Caco-2 (cell line): ENCODE results near the gene MYLK4. TPM values are rescaled to one million over a fixed set of nuclear protein-coding genes. Genes with fewer than 3 reads are reported as not detected.

Experiments
- BruUV-seq: library from RNA; stranded (reverse); fragments of 400-500 nt; replicated peaks from 2 replicates; lab custom pipeline; 2021; lab: Mats Ljungman, UMichigan
- CTCF ChIA-PET: fragments of 300-600 bp; sonication (Branson Sonifier 250); formaldehyde crosslinking; loops from one replicate; lab custom pipeline; 2022; ENCODE audit warnings: antibody characterized with exemption; lab: Charles Lee
- POLR2A ChIA-PET: fragments of 300-600 bp; sonication (Branson Sonifier 250); formaldehyde crosslinking; loops from one replicate; lab custom pipeline; 2022; ENCODE audit warnings: antibody characterized with exemption; lab: Charles Lee
- DNase-seq, 2 experiments: peaks; one replicate each; pipeline versions ENCODE4 v3.0.0 to v3.0.0-alpha.2; 2020 to 2022
- H3K27me3 ChIP-seq: replicated peaks from 2 replicates; pipeline ENCODE4 v1.6.0; 2011; ENCODE audit warnings: low read length; ENCODE audit not compliant: control insufficient read depth, insufficient read depth
- H3K36me3 ChIP-seq: 2 replicates; pipeline ENCODE4 v1.5.1; 2011; ENCODE audit warnings: low read length; ENCODE audit not compliant: control insufficient read depth, insufficient read depth
- H3K4me1 ChIP-seq: fragments of 250-450 bp; sonication (Bioruptor Pico); 2 replicates; pipeline ENCODE4 v1.5.1; 2020; ENCODE audit warnings: mild to moderate bottlenecking
- H3K4me3 ChIP-seq: 2 replicates; pipeline ENCODE4 v1.5.1; 2011; ENCODE audit warnings: low read depth, mild to moderate bottlenecking, control low read depth, low read length
- H3K9me3 ChIP-seq: fragments of 250-450 bp; sonication (Bioruptor Pico); 2 replicates; pipeline ENCODE4 v1.5.1; 2020; ENCODE audit warnings: mild to moderate bottlenecking, moderate library complexity
- H3K27ac Mint-ChIP-seq: one replicate; pipeline ENCODE4 v1.8.0; 2022; ENCODE audit warnings: mixed read lengths; ENCODE audit not compliant: unreplicated experiment
- H3K27me3 Mint-ChIP-seq: one replicate; pipeline ENCODE4 v1.8.0; 2022; ENCODE audit warnings: mixed read lengths; ENCODE audit not compliant: insufficient read depth, unreplicated experiment
- H3K36me3 Mint-ChIP-seq: one replicate; pipeline ENCODE4 v1.8.0; 2022; ENCODE audit warnings: mild to moderate bottlenecking, mixed read lengths; ENCODE audit not compliant: insufficient read depth, unreplicated experiment
- H3K4me1 Mint-ChIP-seq: one replicate; pipeline ENCODE4 v1.8.0; 2022; ENCODE audit warnings: low read depth, mixed read lengths; ENCODE audit not compliant: unreplicated experiment
- H3K4me3 Mint-ChIP-seq: one replicate; pipeline ENCODE4 v1.8.0; 2022; ENCODE audit warnings: mild to moderate bottlenecking, moderate library complexity, mixed read lengths; ENCODE audit not compliant: unreplicated experiment
- H3K9me3 Mint-ChIP-seq: one replicate; pipeline ENCODE4 v1.8.0; 2022; ENCODE audit warnings: mixed read lengths; ENCODE audit not compliant: unreplicated experiment
- CTCF ChIP-seq, 2 experiments: fragments of 200-600 bp in 1 of 2; IDR thresholded peaks; 1 replicate in 1 of 2; 2 replicates in 1 of 2; pipeline versions ENCODE4 v1.5.1 to v1.8.0; 2011 to 2022; ENCODE audit warnings: antibody characterized with exemption in 1 of 2, control low read depth in 1 of 2, inconsistent platforms in 1 of 2, low read depth in 1 of 2, low read length in 1 of 2, mild to moderate bottlenecking in 1 of 2, moderate library complexity in 1 of 2; ENCODE audit not compliant: insufficient read depth in 1 of 2, severe bottlenecking in 1 of 2, unreplicated experiment in 1 of 2
- intact Hi-C: fragments of 100-400 bp; cut with micrococcal nuclease; formaldehyde crosslinking; loops from one replicate; pipeline ENCODE4 v1.10.0; 2022; ENCODE audit not compliant: unreplicated experiment
- total RNA-seq: library from RNA; stranded (reverse); gene quantifications from 2 replicates; pipeline ENCODE4 v1.2.3, GENCODE V29; 2022

MYLK4 gene
- total RNA-seq, 1 experiment from 2014 or later: 0.75 TPM

GRCh38 chr6:2652611-2653010 lies 98.1 kb downstream of the MYLK4 start:
- Mint-ChIP-seq H3K36me3 (no peaks in the 10 kb centered on the region), H3K27me3 (peaks cover 10% of the 10 kb centered on the region), H3K4me1 (no peaks in the 10 kb centered on the region), H3K27ac (no peak overlapping the region), H3K9me3 (peaks cover 20% of the 10 kb centered on the region), H3K4me3 (no peak overlapping the region)
- Histone ChIP-seq H3K4me1 (no peaks in the 10 kb centered on the region), H3K27me3 (no peaks in the 10 kb centered on the region), H3K9me3 (peaks cover 3% of the 10 kb centered on the region; the same call in 1 of the 2 replicates), H3K4me3 (no peak overlapping the region), H3K36me3 (no peaks in the 10 kb centered on the region)
- POLR2A ChIA-PET: no interaction called here
- CTCF ChIA-PET: no interaction called here
- intact Hi-C loops: no loop called here
- TF ChIP-seq CTCF (IDR thresholded peaks at IDR 0.05; ENCODE audit: insufficient read depth in 1 of 2, low read depth in 1 of 2, low read length in 1 of 2, severe bottlenecking in 1 of 2, unreplicated experiment in 1 of 2): no peak
- DNase-seq: no peak
- no TSS peak for BruUV-seq

GRCh38 chr6:2651961-2652360 lies 98.8 kb downstream of the MYLK4 start:
- ChIA-PET CTCF (no interaction called here), POLR2A (no interaction called here)

GRCh38 chr6:2651536-2651935 lies 99.2 kb downstream of the MYLK4 start:
- H3K4me1 Mint-ChIP-seq: no peaks in the 10 kb centered on the region
- ChIA-PET CTCF (no interaction called here), POLR2A (no interaction called here)
- Histone ChIP-seq H3K4me3 (no peak overlapping the region), H3K36me3 (no peaks in the 10 kb centered on the region), H3K27me3 (no peaks in the 10 kb centered on the region), H3K4me1 (no peaks in the 10 kb centered on the region), H3K9me3 (peaks cover 3% of the 10 kb centered on the region; the same call in 1 of the 2 replicates)
- no peak for DNase-seq
- peaks cover 20% of the 10 kb centered on the region for H3K9me3 Mint-ChIP-seq
- H3K27me3 Mint-ChIP-seq: peaks cover 10% of the 10 kb centered on the region
- no TSS peak for BruUV-seq
- intact Hi-C loops: no loop called here
- no peak overlapping the region for H3K27ac Mint-ChIP-seq
- H3K36me3 Mint-ChIP-seq: no peaks in the 10 kb centered on the region
- no peak for TF ChIP-seq CTCF (IDR thresholded peaks at IDR 0.05; ENCODE audit: insufficient read depth in 1 of 2, low read depth in 1 of 2, low read length in 1 of 2, severe bottlenecking in 1 of 2, unreplicated experiment in 1 of 2)
- no peak overlapping the region for H3K4me3 Mint-ChIP-seq

More at GRCh38 chr6:2651961-2652360, 98.8 kb downstream of the MYLK4 start:
- Mint-ChIP-seq H3K36me3 (no peaks in the 10 kb centered on the region), H3K4me3 (no peak overlapping the region), H3K4me1 (no peaks in the 10 kb centered on the region), H3K9me3 (peaks cover 20% of the 10 kb centered on the region), H3K27me3 (peaks cover 10% of the 10 kb centered on the region), H3K27ac (no peak overlapping the region)
- TF ChIP-seq CTCF (IDR thresholded peaks at IDR 0.05; ENCODE audit: insufficient read depth in 1 of 2, low read depth in 1 of 2, low read length in 1 of 2, severe bottlenecking in 1 of 2, unreplicated experiment in 1 of 2): no peak
- Histone ChIP-seq H3K4me1 (no peaks in the 10 kb centered on the region), H3K9me3 (peaks cover 3% of the 10 kb centered on the region; the same call in 1 of the 2 replicates), H3K36me3 (no peaks in the 10 kb centered on the region), H3K27me3 (no peaks in the 10 kb centered on the region), H3K4me3 (no peak overlapping the region)
- BruUV-seq: no TSS peak
- intact Hi-C loops: no loop called here
- DNase-seq: no peak
